Gastroesophageal sphincter (tissue), 3 donors: Measurements from ENCODE around the gene SOX5.
"Not testable (repeated sequence)": the region's sequence is repeated elsewhere in the genome, so short reads cannot be mapped to it uniquely, and the experiment has no call there.

Source experiments
- EP300 ChIP-seq: sonication (generic); formaldehyde crosslinking; IDR thresholded peaks from one replicate; pipeline ENCODE4 v1.6.1; 2017; ENCODE audit warnings: antibody characterized with exemption, mild to moderate bottlenecking
- POLR2A ChIP-seq, 2 donors: fragments of 450-650 bp; IDR thresholded peaks; one replicate each; pipeline ENCODE4 v1.6.1; 2017; ENCODE audit warnings: antibody characterized with exemption in 2 of 2, mild to moderate bottlenecking in 2 of 2, moderate library complexity in 1 of 2
- TF ChIP-seq, protein P1 (sequence below), 4 experiments: fragments of 200-600 bp in 2 of 4; fragments of 450-650 bp in 2 of 4; sonication (generic) in 1 of 4; IDR thresholded peaks; one replicate each; pipeline ENCODE4 v1.5.1; 2017 to 2019; ENCODE audit warnings: antibody characterized with exemption in 4 of 4, mild to moderate bottlenecking in 2 of 4, moderate library complexity in 2 of 4

DNA sequence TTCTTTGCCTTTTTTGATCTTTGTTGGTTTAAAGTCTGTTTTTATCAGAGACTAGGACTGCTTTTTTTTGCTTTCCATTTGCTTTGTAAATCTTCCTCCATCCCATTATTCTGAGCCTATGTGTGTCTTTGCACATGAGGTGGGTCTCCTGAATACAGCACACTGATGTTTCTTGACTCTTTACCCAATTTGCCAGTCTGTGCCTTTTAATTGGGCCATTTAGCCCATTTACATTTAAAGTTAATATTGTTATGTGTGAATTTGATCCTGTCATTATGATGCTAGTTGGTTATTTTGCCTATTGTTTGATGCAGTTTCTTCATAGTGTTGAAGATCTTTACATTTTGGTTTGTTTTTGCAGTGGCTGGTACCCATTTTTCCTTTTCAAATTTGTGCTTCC, 126.6 kb downstream of the SOX5 start:
- TF ChIP-seq, protein P1, sequence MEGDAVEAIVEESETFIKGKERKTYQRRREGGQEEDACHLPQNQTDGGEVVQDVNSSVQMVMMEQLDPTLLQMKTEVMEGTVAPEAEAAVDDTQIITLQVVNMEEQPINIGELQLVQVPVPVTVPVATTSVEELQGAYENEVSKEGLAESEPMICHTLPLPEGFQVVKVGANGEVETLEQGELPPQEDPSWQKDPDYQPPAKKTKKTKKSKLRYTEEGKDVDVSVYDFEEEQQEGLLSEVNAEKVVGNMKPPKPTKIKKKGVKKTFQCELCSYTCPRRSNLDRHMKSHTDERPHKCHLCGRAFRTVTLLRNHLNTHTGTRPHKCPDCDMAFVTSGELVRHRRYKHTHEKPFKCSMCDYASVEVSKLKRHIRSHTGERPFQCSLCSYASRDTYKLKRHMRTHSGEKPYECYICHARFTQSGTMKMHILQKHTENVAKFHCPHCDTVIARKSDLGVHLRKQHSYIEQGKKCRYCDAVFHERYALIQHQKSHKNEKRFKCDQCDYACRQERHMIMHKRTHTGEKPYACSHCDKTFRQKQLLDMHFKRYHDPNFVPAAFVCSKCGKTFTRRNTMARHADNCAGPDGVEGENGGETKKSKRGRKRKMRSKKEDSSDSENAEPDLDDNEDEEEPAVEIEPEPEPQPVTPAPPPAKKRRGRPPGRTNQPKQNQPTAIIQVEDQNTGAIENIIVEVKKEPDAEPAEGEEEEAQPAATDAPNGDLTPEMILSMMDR (IDR thresholded peaks at IDR 0.05) = not testable (repeated sequence)
- TF ChIP-seq POLR2A (IDR thresholded peaks at IDR 0.05); EP300: not testable (repeated sequence)
